ENCODE measurements around the gene ZNF669. TPM values are rescaled to one million over a fixed set of nuclear protein-coding genes. Genes with fewer than 3 reads are reported as not detected.

The ZNF669 gene
- total RNA-seq, 3 donors from 2014 or later = 8.2 to 9.9 (median 9.8) TPM

GRCh38 chr1:247115545-247115944 lies 11.4 kb upstream of the ZNF669 start:
- no peak for ATAC-seq
- H3K27me3 Mint-ChIP-seq (ENCODE audit: low read depth) = peaks cover 19% of the 10 kb centered on the region

GRCh38 chr1:247115141-247115510 lies 11.0 kb upstream of the ZNF669 start:
- no peaks in the 10 kb centered on the region for H3K36me3 Mint-ChIP-seq (ENCODE audit: insufficient read depth)
- no peak for DNase-seq
- no peaks in the 10 kb centered on the region for H3K9me3 Mint-ChIP-seq
- ATAC-seq = no peak
- peaks cover 19% of the 10 kb centered on the region for H3K27me3 Mint-ChIP-seq (ENCODE audit: low read depth)
- peaks cover 6% of the 10 kb centered on the region for H3K4me1 Mint-ChIP-seq (ENCODE audit: low read depth)
- H3K4me3 Mint-ChIP-seq = no peak overlapping the region

More at GRCh38 chr1:247115545-247115944, 11.4 kb upstream of the ZNF669 start:
- Mint-ChIP-seq H3K4me3 (no peak overlapping the region), H3K9me3 (no peaks in the 10 kb centered on the region), H3K4me1 (ENCODE audit: low read depth) (peaks cover 5% of the 10 kb centered on the region), H3K36me3 (ENCODE audit: insufficient read depth) (no peaks in the 10 kb centered on the region)
- no peak for DNase-seq

- no peaks in the 10 kb centered on the region for H3K9me3 Mint-ChIP-seq
- H3K4me3 Mint-ChIP-seq = no peak overlapping the region
- ATAC-seq (no peak), DNase-seq (no peak)
- peaks cover 23% of the 10 kb centered on the region for H3K27me3 Mint-ChIP-seq (ENCODE audit: low read depth)
- no peaks in the 10 kb centered on the region for H3K36me3 Mint-ChIP-seq (ENCODE audit: insufficient read depth)
- peaks cover 6% of the 10 kb centered on the region for H3K4me1 Mint-ChIP-seq (ENCODE audit: low read depth)
Measured at GRCh38 chr1:247114351-247115140, 10.4 kb upstream of the ZNF669 start.

GRCh38 chr1:247113733-247114271 lies 9.6 kb upstream of the ZNF669 start:
- Mint-ChIP-seq H3K4me3 (no peak overlapping the region), H3K4me1 (ENCODE audit: low read depth) (peaks cover 6% of the 10 kb centered on the region), H3K27me3 (ENCODE audit: low read depth) (peaks cover 30% of the 10 kb centered on the region), H3K36me3 (ENCODE audit: insufficient read depth) (no peaks in the 10 kb centered on the region), H3K9me3 (no peaks in the 10 kb centered on the region)
- DNase-seq (no peak), ATAC-seq (no peak)

- Mint-ChIP-seq H3K36me3 (ENCODE audit: insufficient read depth) (no peaks in the 10 kb centered on the region), H3K27me3 (ENCODE audit: low read depth) (peaks cover 37% of the 10 kb centered on the region), H3K4me3 (peak overlapping the region; percentile 47), H3K4me1 (ENCODE audit: low read depth) (peaks cover 6% of the 10 kb centered on the region), H3K9me3 (no peaks in the 10 kb centered on the region)
- ATAC-seq = no peak
- no peak for DNase-seq
Measured at GRCh38 chr1:247113094-247113497, 8.9 kb upstream of the ZNF669 start.

GRCh38 chr1:247112479-247112781 lies 8.3 kb upstream of the ZNF669 start:
- DNase-seq (no peak), ATAC-seq (no peak)
- peaks cover 43% of the 10 kb centered on the region for H3K27me3 Mint-ChIP-seq (ENCODE audit: low read depth)
- H3K4me3 Mint-ChIP-seq = peak overlapping the region; percentile 47
- no peaks in the 10 kb centered on the region for H3K9me3 Mint-ChIP-seq
- no peaks in the 10 kb centered on the region for H3K36me3 Mint-ChIP-seq (ENCODE audit: insufficient read depth)
- peaks cover 6% of the 10 kb centered on the region for H3K4me1 Mint-ChIP-seq (ENCODE audit: low read depth)

- Mint-ChIP-seq H3K9me3 (no peaks in the 10 kb centered on the region), H3K4me3 (peak overlapping the region; percentile 21), H3K27me3 (ENCODE audit: low read depth) (peaks cover 45% of the 10 kb centered on the region), H3K4me1 (ENCODE audit: low read depth) (peaks cover 6% of the 10 kb centered on the region), H3K36me3 (ENCODE audit: insufficient read depth) (no peaks in the 10 kb centered on the region)
- no peak for DNase-seq
- ATAC-seq = peak; percentile 41 to 47
Measured at GRCh38 chr1:247111700-247112478, 7.7 kb upstream of the ZNF669 start.

GRCh38 chr1:247111259-247111699 lies 7.1 kb upstream of the ZNF669 start:
- peaks cover 46% of the 10 kb centered on the region for H3K27me3 Mint-ChIP-seq (ENCODE audit: low read depth)
- no peaks in the 10 kb centered on the region for H3K36me3 Mint-ChIP-seq (ENCODE audit: insufficient read depth)
- DNase-seq (no peak), ATAC-seq (peak; percentile 39 to 49)
- peak overlapping the region; percentile 79 for H3K4me3 Mint-ChIP-seq
- H3K9me3 Mint-ChIP-seq = no peaks in the 10 kb centered on the region
- peaks cover 6% of the 10 kb centered on the region for H3K4me1 Mint-ChIP-seq (ENCODE audit: low read depth)

GRCh38 chr1:247110627-247111258 lies 6.6 kb upstream of the ZNF669 start:
- peak; percentile 29 for DNase-seq
- ATAC-seq = peak; percentile 50 to 62
- peaks cover 51% of the 10 kb centered on the region for H3K27me3 Mint-ChIP-seq (ENCODE audit: low read depth)
- peaks cover 6% of the 10 kb centered on the region for H3K4me1 Mint-ChIP-seq (ENCODE audit: low read depth)
- peak overlapping the region; percentile 79 for H3K4me3 Mint-ChIP-seq
- no peaks in the 10 kb centered on the region for H3K36me3 Mint-ChIP-seq (ENCODE audit: insufficient read depth)
- H3K9me3 Mint-ChIP-seq = no peaks in the 10 kb centered on the region

GRCh38 chr1:247107694-247108093 lies 3.5 kb upstream of the ZNF669 start:
- H3K9me3 Mint-ChIP-seq = no peaks in the 10 kb centered on the region
- no peak overlapping the region for H3K4me3 Mint-ChIP-seq
- ATAC-seq (no peak), DNase-seq (no peak)
- peaks cover 1% of the 10 kb centered on the region for H3K36me3 Mint-ChIP-seq (ENCODE audit: insufficient read depth)
- peaks cover 18% of the 10 kb centered on the region for H3K4me1 Mint-ChIP-seq (ENCODE audit: low read depth)
- peaks cover 44% of the 10 kb centered on the region for H3K27me3 Mint-ChIP-seq (ENCODE audit: low read depth)

- peaks cover 18% of the 10 kb centered on the region for H3K36me3 Mint-ChIP-seq (ENCODE audit: insufficient read depth)
- ATAC-seq (no peak), DNase-seq (no peak)
- H3K4me3 Mint-ChIP-seq = no peak overlapping the region
- H3K9me3 Mint-ChIP-seq = peaks cover 12% of the 10 kb centered on the region
- H3K4me1 Mint-ChIP-seq (ENCODE audit: low read depth) = peaks cover 19% of the 10 kb centered on the region
- H3K27me3 Mint-ChIP-seq (ENCODE audit: low read depth) = peaks cover 39% of the 10 kb centered on the region
Measured at GRCh38 chr1:247105966-247106365, 1.8 kb upstream of the ZNF669 start.

- Mint-ChIP-seq H3K9me3 (peaks cover 19% of the 10 kb centered on the region), H3K4me1 (ENCODE audit: low read depth) (peaks cover 14% of the 10 kb centered on the region), H3K4me3 (peak overlapping the region; percentile 6), H3K27me3 (ENCODE audit: low read depth) (peaks cover 35% of the 10 kb centered on the region), H3K36me3 (ENCODE audit: insufficient read depth) (peaks cover 26% of the 10 kb centered on the region)
- no peak for ATAC-seq
- DNase-seq = no peak
Measured at GRCh38 chr1:247104965-247105364, 809 bp upstream of the ZNF669 start.

- ATAC-seq = no peak
- H3K9me3 Mint-ChIP-seq = peaks cover 28% of the 10 kb centered on the region
- peak overlapping the region; percentile 91 for H3K4me3 Mint-ChIP-seq
- peaks cover 10% of the 10 kb centered on the region for H3K27me3 Mint-ChIP-seq (ENCODE audit: low read depth)
- H3K4me1 Mint-ChIP-seq (ENCODE audit: low read depth) = peaks cover 14% of the 10 kb centered on the region
- no peak for DNase-seq
- H3K36me3 Mint-ChIP-seq (ENCODE audit: insufficient read depth) = peaks cover 39% of the 10 kb centered on the region
Measured at GRCh38 chr1:247102381-247102780, 1.8 kb downstream of the ZNF669 start.

GRCh38 chr1:247100676-247101279 lies 3.4 kb downstream of the ZNF669 start:
- Mint-ChIP-seq H3K4me1 (ENCODE audit: low read depth) (peaks cover 14% of the 10 kb centered on the region), H3K9me3 (peaks cover 43% of the 10 kb centered on the region), H3K36me3 (ENCODE audit: insufficient read depth) (peaks cover 49% of the 10 kb centered on the region), H3K27me3 (ENCODE audit: low read depth) (peaks cover 2% of the 10 kb centered on the region), H3K4me3 (no peak overlapping the region)
- no peak for DNase-seq
- no peak for ATAC-seq

All from activated T-cell treated with anti-CD3 and anti-CD28 coated beads, Interleukin-2, amount 50 U/mL, for 4 hours (primary cell).